Cardiac muscle cell (in vitro differentiated cells and primary cell): Measurements from ENCODE around the gene RXRB. TPM values are rescaled to one million over a fixed set of nuclear protein-coding genes. Genes with fewer than 3 reads are reported as not detected.

Source experiments
- DNase-seq, 2 donors: peaks; one replicate each; pipeline versions ENCODE4 v3.0.0 to v3.0.0-alpha.2; 2010 to 2017; ENCODE audit warnings: low read depth in 1 of 2, low spot score in 1 of 2
- H3K27ac ChIP-seq: fragments of 200-600 bp; sonication (generic); 2 replicates; pipeline ENCODE4 v1.5.1; 2016
- H3K27me3 ChIP-seq: fragments of 200-600 bp; sonication (generic); 2 replicates; pipeline ENCODE4 v1.6.0; 2016; ENCODE audit warnings: control low read depth
- H3K36me3 ChIP-seq: fragments of 200-600 bp; sonication (generic); 2 replicates; pipeline ENCODE4 v1.5.1; 2016; ENCODE audit warnings: control low read depth
- H3K4me1 ChIP-seq: fragments of 200-600 bp; sonication (generic); 2 replicates; pipeline ENCODE4 v1.8.1; 2017; ENCODE audit warnings: low read depth, mild to moderate bottlenecking, mixed run types
- H3K4me3 ChIP-seq: fragments of 200-600 bp; sonication (generic); 2 replicates; pipeline ENCODE4 v1.5.1; 2016; ENCODE audit warnings: mild to moderate bottlenecking
- H3K9me3 ChIP-seq: fragments of 200-600 bp; sonication (generic); 2 replicates; pipeline ENCODE4 v1.5.1; 2017; ENCODE audit warnings: low read depth, mild to moderate bottlenecking, control low read depth
- CTCF ChIP-seq: IDR thresholded peaks from 2 replicates; pipeline ENCODE4 v1.5.1; 2012; ENCODE audit warnings: low read depth, mild to moderate bottlenecking, low read length
- polyA plus RNA-seq: library from polyadenylated mRNA; unstranded; fragments of >200 nt; fragmentation: Nextera tagmentation; extraction: Ambion mirVana; gene quantifications from 2 replicates; pipeline ENCODE4 v1.2.1, GENCODE V29; 2016
- total RNA-seq: library from RNA; depleted of rRNA; stranded (reverse); fragments of >200 nt; gene quantifications from 2 replicates; pipeline ENCODE4 v1.2.3, GENCODE V29; 2016

RXRB gene
- total and polyA plus RNA-seq, 2 experiments from 2014 or later = 37.8 to 46.7 TPM

GRCh38 chr6:33166811-33167210, 33.7 kb downstream of the RXRB start:
- no peak for DNase-seq
- Histone ChIP-seq H3K9me3 (no peaks in the 10 kb centered on the region), H3K36me3 (peaks cover 4% of the 10 kb centered on the region), H3K4me3 (no peak overlapping the region), H3K27me3 (no peaks in the 10 kb centered on the region), H3K4me1 (no peaks in the 10 kb centered on the region), H3K27ac (no peak overlapping the region)
- TF ChIP-seq CTCF = no peak

GRCh38 chr6:33166363-33166762, 34.1 kb downstream of the RXRB start:
- H3K9me3 ChIP-seq = no peaks in the 10 kb centered on the region
- peaks cover 4% of the 10 kb centered on the region for H3K36me3 ChIP-seq
- no peak overlapping the region for H3K4me3 ChIP-seq
- no peak overlapping the region for H3K27ac ChIP-seq
- TF ChIP-seq CTCF = no peak
- no peaks in the 10 kb centered on the region for H3K4me1 ChIP-seq
- H3K27me3 ChIP-seq = no peaks in the 10 kb centered on the region
- DNase-seq = no peak

GRCh38 chr6:33165581-33166258, 34.7 kb downstream of the RXRB start:
- no peak for DNase-seq

GRCh38 chr6:33164665-33165373, 35.6 kb downstream of the RXRB start:
- Histone ChIP-seq H3K36me3 (peaks cover 4% of the 10 kb centered on the region), H3K4me1 (no peaks in the 10 kb centered on the region), H3K4me3 (no peak overlapping the region), H3K27me3 (no peaks in the 10 kb centered on the region), H3K9me3 (no peaks in the 10 kb centered on the region), H3K27ac (no peak overlapping the region)
- no peak for TF ChIP-seq CTCF
- no peak for DNase-seq

More at GRCh38 chr6:33165581-33166258, 34.7 kb downstream of the RXRB start:
- Histone ChIP-seq H3K27ac (no peak overlapping the region), H3K4me3 (no peak overlapping the region), H3K4me1 (no peaks in the 10 kb centered on the region), H3K9me3 (no peaks in the 10 kb centered on the region), H3K36me3 (peaks cover 4% of the 10 kb centered on the region), H3K27me3 (no peaks in the 10 kb centered on the region)
- no peak for TF ChIP-seq CTCF

- H3K27ac ChIP-seq = no peak overlapping the region
- TF ChIP-seq CTCF = no peak
- H3K4me1 ChIP-seq = no peaks in the 10 kb centered on the region
- DNase-seq = no peak
- H3K27me3 ChIP-seq = no peaks in the 10 kb centered on the region
- H3K4me3 ChIP-seq = no peak overlapping the region
- H3K36me3 ChIP-seq = no peaks in the 10 kb centered on the region
- H3K9me3 ChIP-seq = no peaks in the 10 kb centered on the region
These were observed 36.3 kb downstream of the RXRB start for GRCh38 chr6:33164176-33164575.
